HepG2 (cell line): ENCODE data around the gene AMN. TPM values are rescaled to one million over a fixed set of nuclear protein-coding genes. Genes with fewer than 3 reads are reported as not detected.

Experiments used
- ATAC-seq: fragments of 200-7000 bp; cut with Tn5 transposase; 3 replicates; pipeline ENCODE4 v1.9.1; 2020; ENCODE audit warnings: mild to moderate bottlenecking, moderate library complexity
- BruUV-seq: library from RNA; stranded (reverse); fragments of 400-500 nt; replicated peaks from 2 replicates; lab custom pipeline; 2021; lab: Mats Ljungman, UMichigan
- CTCF ChIA-PET: fragments of 300-600 bp; formaldehyde crosslinking; extraction: SDS; loops from one replicate; lab custom pipeline; 2021; ENCODE audit warnings: low total read pairs, inconsistent platforms, low intra/inter-chr PET ratio; lab: Yijun Ruan, JAX
- POLR2A ChIA-PET: fragments of 350-600 bp; sonication (Branson Sonifier 250); formaldehyde crosslinking; loops from one replicate; lab custom pipeline; 2020; ENCODE audit warnings: antibody characterized with exemption, inconsistent platforms; lab: Yijun Ruan, JAX
- DNase-seq: peaks from one replicate; pipeline ENCODE4 v3.0.0-alpha.2; 2015; ENCODE audit warnings: low spot score
- FAIRE-seq: peaks from 3 replicates; lab custom pipeline; 2011; peaks lifted over from hg19 to GRCh38; lab: Jason Lieb, UNC
- H2AFZ ChIP-seq: one replicate; pipeline ENCODE4 v1.6.1; 2011; ENCODE audit warnings: low read length, inconsistent platforms
- H3K27ac ChIP-seq: fragments of 300-600 bp; 3 replicates; pipeline ENCODE4 v1.8.0; 2011; ENCODE audit warnings: mixed run types, mild to moderate bottlenecking, mixed read lengths, low read length, inconsistent platforms; ENCODE audit not compliant: insufficient read depth; ENCODE audit errors: extremely low read length
- H3K27me3 ChIP-seq, 2 experiments: fragments of 200-600 bp in 1 of 2; 2 replicates in 1 of 2; 3 replicates in 1 of 2; pipeline versions ENCODE4 v1.6.0 to v1.8.0; 2011; ENCODE audit warnings: low read length in 2 of 2, mild to moderate bottlenecking in 2 of 2, moderate library complexity in 2 of 2, inconsistent platforms in 1 of 2; ENCODE audit not compliant: insufficient read depth in 2 of 2, control insufficient read depth in 1 of 2
- H3K36me3 ChIP-seq, 2 experiments: fragments of 200-600 bp in 1 of 2; replicated peaks in 1 of 2; 2 replicates in 1 of 2; 3 replicates in 1 of 2; pipeline versions ENCODE4 v1.5.1 to v1.8.0; 2011; ENCODE audit warnings: low read length in 2 of 2, inconsistent platforms in 1 of 2; ENCODE audit not compliant: insufficient read depth in 2 of 2, control insufficient read depth in 1 of 2
- H3K4me1 ChIP-seq: 2 replicates; pipeline ENCODE4 v1.5.1; 2012; ENCODE audit warnings: low read length, inconsistent platforms; ENCODE audit not compliant: insufficient read depth
- H3K4me2 ChIP-seq: 2 replicates; pipeline ENCODE4 v1.6.0; 2011; ENCODE audit warnings: low read depth, low read length, inconsistent platforms
- H3K4me3 ChIP-seq, 3 experiments: fragments of 200-600 bp in 1 of 3; sonication (generic), shearing (Covaris generic) in 1 of 3; replicated peaks in 1 of 3; 2 replicates each; pipeline ENCODE4 v1.5.1; 2011 to 2016; ENCODE audit warnings: low read length in 3 of 3, inconsistent platforms in 2 of 3, low read depth in 2 of 3, mild to moderate bottlenecking in 2 of 3, control low read depth in 1 of 3, mixed read lengths in 1 of 3; ENCODE audit not compliant: insufficient read depth in 1 of 3
- H3K79me2 ChIP-seq: one replicate; pipeline ENCODE4 v1.6.1; 2011; ENCODE audit warnings: low read length, inconsistent platforms; ENCODE audit not compliant: insufficient read depth
- H3K9ac ChIP-seq: 2 replicates; pipeline ENCODE4 v1.6.0; 2011; ENCODE audit warnings: mild to moderate bottlenecking, low read depth, low read length, inconsistent platforms; ENCODE audit not compliant: insufficient read depth
- H3K9me3 ChIP-seq: 2 replicates; pipeline ENCODE4 v1.5.1; 2012; ENCODE audit warnings: mild to moderate bottlenecking, low read length
- H4K20me1 ChIP-seq: 2 replicates; pipeline ENCODE4 v1.6.0; 2011; ENCODE audit warnings: inconsistent platforms, mild to moderate bottlenecking, low read length, moderate library complexity; ENCODE audit not compliant: insufficient read depth
- AGO2 ChIP-seq: fragments of 200-400 bp; formaldehyde crosslinking; optimal IDR thresholded peaks from 2 replicates; pipeline ENCODE3; 2017; ENCODE audit warnings: mild to moderate bottlenecking, low read depth, low read length, moderate library complexity
- CTCF ChIP-seq: sonication (generic); formaldehyde crosslinking; IDR thresholded peaks from 2 replicates; pipeline ENCODE4 v1.5.0; 2020; ENCODE audit warnings: mild to moderate bottlenecking, missing genetic modification reagents, moderate library complexity
- DDIT3 ChIP-seq: sonication (generic); formaldehyde crosslinking; IDR thresholded peaks from 2 replicates; pipeline ENCODE4 v1.4.0; 2020; ENCODE audit warnings: mild to moderate bottlenecking, missing genetic modification reagents
- ELK4 ChIP-seq: sonication (generic); formaldehyde crosslinking; IDR thresholded peaks from 2 replicates; pipeline ENCODE4 v1.9.0; 2021; ENCODE audit warnings: missing genetic modification reagents, borderline replicate concordance
- ESRRA ChIP-seq: sonication (generic); formaldehyde crosslinking; IDR thresholded peaks from 2 replicates; pipeline ENCODE4 v1.5.1; 2020; ENCODE audit warnings: mild to moderate bottlenecking, low read depth, missing genetic modification reagents
- GMEB2 ChIP-seq: IDR thresholded peaks from 2 replicates; pipeline ENCODE4 v1.6.1; 2016; ENCODE audit warnings: missing biosample characterization, missing genetic modification reagents, low read depth
- MYPOP ChIP-seq: sonication (generic); formaldehyde crosslinking; IDR thresholded peaks from 2 replicates; pipeline ENCODE4 v1.8.1; 2023; ENCODE audit warnings: mild to moderate bottlenecking, moderate library complexity, missing genetic modification reagents
- ZFYVE20 ChIP-seq: sonication (generic); formaldehyde crosslinking; IDR thresholded peaks from 2 replicates; pipeline ENCODE4 v1.8.0; 2023; ENCODE audit warnings: low read depth, mild to moderate bottlenecking, moderate library complexity, missing genetic modification reagents, borderline replicate concordance
- ZMYM2 ChIP-seq: sonication (generic); formaldehyde crosslinking; IDR thresholded peaks from 2 replicates; pipeline ENCODE4 v1.8.0; 2022; ENCODE audit warnings: mild to moderate bottlenecking, missing genetic modification reagents
- ZNF34 ChIP-seq: sonication (generic); formaldehyde crosslinking; IDR thresholded peaks from 2 replicates; pipeline ENCODE4 v1.4.0; 2020; ENCODE audit warnings: mild to moderate bottlenecking, missing genetic modification reagents, borderline replicate concordance
- ZNF354B ChIP-seq: sonication (generic); formaldehyde crosslinking; IDR thresholded peaks from 2 replicates; pipeline ENCODE4 v1.8.0; 2022; ENCODE audit warnings: mild to moderate bottlenecking, missing genetic modification reagents
- WGBS: methylation state at CpG from one replicate; pipeline ENCODE4 v1.1.6; 2017; ENCODE audit warnings: low lambda C conversion rate; 5-methylcytosine and 5-hydroxymethylcytosine counted together
- in situ Hi-C: cut with HindIII; loops from 2 replicates; pipeline ENCODE4 v1.10.0; 2017; ENCODE audit warnings: low pct_unique_long_range_greater_than_20kb; ENCODE audit not compliant: extremely low pct_ligation_motif_present
- intact Hi-C: fragments of 100-400 bp; cut with micrococcal nuclease; formaldehyde crosslinking; loops from one replicate; pipeline ENCODE4 v1.10.0; 2022; ENCODE audit not compliant: unreplicated experiment
- polyA plus RNA-seq, 8 experiments: library from polyadenylated mRNA; depleted of rRNA in 3 of 8; stranded (reverse) in 7 of 8; unstranded in 1 of 8; fragments of >200 nt; fragmentation: Illumina TruSeq in 4 of 8; extraction: Trizol in 4 of 8; gene quantifications; 2 replicates each; pipeline versions ENCODE4 v1.2.1 to v1.2.3, GENCODE V29; 2011 to 2016; ENCODE audit warnings: low read depth in 4 of 8, missing spikeins in 1 of 8, mixed read lengths in 1 of 8; ENCODE audit not compliant: insufficient read depth in 1 of 8
- total RNA-seq, 5 experiments: library from RNA; depleted of rRNA; stranded (reverse); fragments of >200 nt; fragmentation: Illumina TruSeq; extraction: Trizol; gene quantifications; 2 replicates each; pipeline ENCODE4 v1.2.3, GENCODE V29; 2016; ENCODE audit warnings: low read depth in 1 of 5
- TF ChIP-seq, protein P1 (sequence below): sonication (generic); formaldehyde crosslinking; IDR thresholded peaks from 2 replicates; pipeline ENCODE4 v1.5.1; 2020; ENCODE audit warnings: mild to moderate bottlenecking, missing genetic modification reagents, borderline replicate concordance
- TF ChIP-seq, protein P2 (sequence below): sonication (generic); formaldehyde crosslinking; conservative IDR thresholded peaks from 2 replicates; pipeline ENCODE4 v1.8.1; 2023; ENCODE audit warnings: missing genetic modification reagents

The AMN gene
- total and polyA plus RNA-seq, 2 of the 13 experiments (the other 11 are each of a cell fraction or from before 2014, with no cell fraction given), result 9.8 to 33.1 TPM

- in situ Hi-C loops, result no loop called here
- DNase-seq (no peak), FAIRE-seq (no peak), ATAC-seq (peak; percentile 26; the same call in 2 of the 3 replicates)
- POLR2A ChIA-PET, result no interaction called here
- Histone ChIP-seq H3K36me3 (peaks cover 2 to 6% of the 10 kb centered on the region in 2 experiments; a peak in 1 of 5 replicates), H3K9me3 (no peaks in the 10 kb centered on the region), H3K79me2 (no peaks in the 10 kb centered on the region), H3K4me1 (no peaks in the 10 kb centered on the region; the same call in 1 of the 2 replicates), H3K27me3 (no peaks in the 10 kb centered on the region), H3K4me2 (no peak overlapping the region), H3K4me3 (no peak overlapping the region), H3K9ac (no peak overlapping the region), H2AFZ (no peak overlapping the region), H4K20me1 (no peaks in the 10 kb centered on the region), H3K27ac (no peak overlapping the region)
- intact Hi-C loops, result no loop called here
- CTCF ChIA-PET, result no interaction called here
- 100% methylated on average over 8 of the region's 22 CpGs for WGBS
- no TSS peak for BruUV-seq
- TF ChIP-seq, protein P1, sequence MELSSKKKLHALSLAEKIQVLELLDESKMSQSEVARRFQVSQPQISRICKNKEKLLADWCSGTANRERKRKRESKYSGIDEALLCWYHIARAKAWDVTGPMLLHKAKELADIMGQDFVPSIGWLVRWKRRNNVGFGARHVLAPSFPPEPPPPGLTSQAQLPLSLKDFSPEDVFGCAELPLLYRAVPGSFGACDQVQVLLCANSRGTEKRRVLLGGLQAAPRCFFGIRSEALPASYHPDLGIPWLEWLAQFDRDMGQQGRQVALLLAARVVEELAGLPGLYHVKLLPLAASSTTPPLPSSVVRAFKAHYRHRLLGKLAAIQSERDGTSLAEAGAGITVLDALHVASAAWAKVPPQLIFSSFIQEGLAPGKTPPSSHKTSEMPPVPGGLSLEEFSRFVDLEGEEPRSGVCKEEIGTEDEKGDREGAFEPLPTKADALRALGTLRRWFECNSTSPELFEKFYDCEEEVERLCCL (CRISPR knock-in tag), result no peak
- TF ChIP-seq CTCF (CRISPR knock-in tag) (no peak), GMEB2 (CRISPR knock-in tag) (no peak), ZMYM2 (CRISPR knock-in tag) (no peak), ELK4 (CRISPR knock-in tag) (no peak), ZFYVE20 (CRISPR knock-in tag) (no peak), ESRRA (CRISPR knock-in tag) (no peak), ZNF34 (CRISPR knock-in tag) (no peak), DDIT3 (CRISPR knock-in tag) (no peak), MYPOP (CRISPR knock-in tag) (no peak), AGO2 (no peak), ZNF354B (CRISPR knock-in tag) (no peak)
- TF ChIP-seq, protein P2, sequence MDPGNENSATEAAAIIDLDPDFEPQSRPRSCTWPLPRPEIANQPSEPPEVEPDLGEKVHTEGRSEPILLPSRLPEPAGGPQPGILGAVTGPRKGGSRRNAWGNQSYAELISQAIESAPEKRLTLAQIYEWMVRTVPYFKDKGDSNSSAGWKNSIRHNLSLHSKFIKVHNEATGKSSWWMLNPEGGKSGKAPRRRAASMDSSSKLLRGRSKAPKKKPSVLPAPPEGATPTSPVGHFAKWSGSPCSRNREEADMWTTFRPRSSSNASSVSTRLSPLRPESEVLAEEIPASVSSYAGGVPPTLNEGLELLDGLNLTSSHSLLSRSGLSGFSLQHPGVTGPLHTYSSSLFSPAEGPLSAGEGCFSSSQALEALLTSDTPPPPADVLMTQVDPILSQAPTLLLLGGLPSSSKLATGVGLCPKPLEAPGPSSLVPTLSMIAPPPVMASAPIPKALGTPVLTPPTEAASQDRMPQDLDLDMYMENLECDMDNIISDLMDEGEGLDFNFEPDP (CRISPR knock-in tag), result no peak
Measured at GRCh38 chr14:102885737-102886447, 36.6 kb upstream of the AMN start.
